H9 (cell line): ENCODE measurements around the gene SORCS2. TPM values are rescaled to one million over a fixed set of nuclear protein-coding genes. Genes with fewer than 3 reads are reported as not detected.

ENCODE experiments used
- DNase-seq: peaks from one replicate; pipeline ENCODE4 v3.0.0-alpha.2; 2017
- H2AFZ ChIP-seq: one replicate; pipeline ENCODE4 v1.6.1; 2013; ENCODE audit warnings: mild to moderate bottlenecking, low read length, control low read depth, moderate library complexity
- H2AK5ac ChIP-seq: 2 replicates; pipeline ENCODE4 v1.6.1; 2013; ENCODE audit warnings: low read length, control low read depth, mixed read lengths; ENCODE audit not compliant: insufficient read length
- H2BK120ac ChIP-seq: one replicate; pipeline ENCODE4 v1.6.1; 2013; ENCODE audit warnings: low read depth, mild to moderate bottlenecking, low read length, control low read depth, inconsistent platforms; ENCODE audit not compliant: poor library complexity, severe bottlenecking
- H2BK12ac ChIP-seq: 2 replicates; pipeline ENCODE4 v1.6.1; 2013; ENCODE audit warnings: low read length, control low read depth, mixed read lengths, low read depth; ENCODE audit not compliant: insufficient read length
- H2BK15ac ChIP-seq: 2 replicates; pipeline ENCODE4 v1.6.1; 2013; ENCODE audit warnings: low read depth, low read length, control low read depth
- H2BK20ac ChIP-seq: one replicate; pipeline ENCODE4 v1.6.1; 2013; ENCODE audit warnings: low read depth, mild to moderate bottlenecking, low read length, control low read depth, inconsistent platforms; ENCODE audit not compliant: poor library complexity, severe bottlenecking
- H2BK5ac ChIP-seq: 2 replicates; pipeline ENCODE4 v1.6.1; 2013; ENCODE audit warnings: low read length, control low read depth, mixed read lengths; ENCODE audit not compliant: insufficient read length
- H3K14ac ChIP-seq: 2 replicates; pipeline ENCODE4 v1.6.1; 2013; ENCODE audit warnings: low read length, control low read depth; ENCODE audit not compliant: insufficient read depth
- H3K18ac ChIP-seq: 2 replicates; pipeline ENCODE4 v1.6.1; 2013; ENCODE audit warnings: low read depth, mild to moderate bottlenecking, mixed read lengths, low read length, control low read depth; ENCODE audit not compliant: insufficient read length
- H3K23ac ChIP-seq: 2 replicates; pipeline ENCODE4 v1.6.1; 2013; ENCODE audit warnings: low read length, control low read depth, mixed read lengths, low read depth; ENCODE audit not compliant: insufficient read length
- H3K23me2 ChIP-seq: 2 replicates; pipeline ENCODE4 v1.6.1; 2013; ENCODE audit warnings: low read depth, mild to moderate bottlenecking, mixed read lengths, low read length, control low read depth; ENCODE audit not compliant: insufficient read length, poor library complexity, severe bottlenecking
- H3K27ac ChIP-seq: 2 replicates; pipeline ENCODE4 v1.5.1; 2013; ENCODE audit warnings: low read length, control low read depth, mixed read lengths, low read depth; ENCODE audit not compliant: insufficient read length
- H3K27me3 ChIP-seq: 2 replicates; pipeline ENCODE4 v1.6.1; 2013; ENCODE audit warnings: low read length, control low read depth, inconsistent platforms; ENCODE audit not compliant: insufficient read depth
- H3K4ac ChIP-seq: 2 replicates; pipeline ENCODE4 v1.6.1; 2013; ENCODE audit warnings: low read depth, mild to moderate bottlenecking, control low read depth, inconsistent platforms, low read length, moderate library complexity
- H3K4me1 ChIP-seq: 2 replicates; pipeline ENCODE4 v1.6.1; 2013; ENCODE audit warnings: low read length, control low read depth, inconsistent platforms; ENCODE audit not compliant: insufficient read depth
- H3K4me2 ChIP-seq: 2 replicates; pipeline ENCODE4 v1.6.1; 2013; ENCODE audit warnings: low read length, control low read depth, mixed read lengths; ENCODE audit not compliant: insufficient read length, insufficient read depth
- H3K56ac ChIP-seq: 2 replicates; pipeline ENCODE4 v1.6.1; 2013; ENCODE audit warnings: low read depth, mild to moderate bottlenecking, mixed read lengths, low read length, control low read depth; ENCODE audit not compliant: insufficient read length
- H3K79me1 ChIP-seq: 2 replicates; pipeline ENCODE4 v1.6.1; 2013; ENCODE audit warnings: low read depth, mild to moderate bottlenecking, moderate library complexity, low read length, control low read depth, inconsistent platforms; ENCODE audit not compliant: insufficient read depth, poor library complexity, severe bottlenecking
- H3K79me2 ChIP-seq: 2 replicates; pipeline ENCODE4 v1.6.1; 2013; ENCODE audit warnings: low read length, control low read depth, inconsistent platforms; ENCODE audit not compliant: insufficient read depth
- H3K9ac ChIP-seq: 2 replicates; pipeline ENCODE4 v1.6.1; 2013; ENCODE audit warnings: low read length, control low read depth, mixed read lengths; ENCODE audit not compliant: insufficient read length; ENCODE audit errors: extremely low read depth
- H3K9me3 ChIP-seq: one replicate; pipeline ENCODE4 v1.6.1; 2013; ENCODE audit warnings: low read depth, low read length, inconsistent platforms; ENCODE audit not compliant: control insufficient read depth
- H3T11ph ChIP-seq: one replicate; pipeline ENCODE4 v1.6.1; 2013; ENCODE audit warnings: mild to moderate bottlenecking, low read length, control low read depth, inconsistent platforms
- H4K20me1 ChIP-seq: one replicate; pipeline ENCODE4 v1.6.1; 2013; ENCODE audit not compliant: control insufficient read depth, insufficient read length, insufficient read depth
- H4K5ac ChIP-seq: 2 replicates; pipeline ENCODE4 v1.6.1; 2013; ENCODE audit warnings: low read depth, mild to moderate bottlenecking, mixed read lengths, low read length, control low read depth; ENCODE audit not compliant: insufficient read length
- H4K8ac ChIP-seq: replicated peaks from 2 replicates; pipeline ENCODE4 v1.6.1; 2013; ENCODE audit warnings: low read length, control low read depth, mixed read lengths, low read depth; ENCODE audit not compliant: insufficient read length
- H4K91ac ChIP-seq: 2 replicates; pipeline ENCODE4 v1.6.1; 2013; ENCODE audit warnings: low read depth, mild to moderate bottlenecking, moderate library complexity, mixed read lengths, low read length, control low read depth; ENCODE audit not compliant: insufficient read length
- H3K27ac Mint-ChIP-seq, 3 experiments: 2 replicates in 2 of 3; 3 replicates in 1 of 3; pipeline ENCODE4 v1.8.0; 2020 to 2021; ENCODE audit warnings: mixed read lengths in 3 of 3, mild to moderate bottlenecking in 1 of 3, moderate library complexity in 1 of 3
- H3K27me3 Mint-ChIP-seq: 2 replicates; pipeline ENCODE4 v1.8.0; 2021; ENCODE audit warnings: low read depth, mild to moderate bottlenecking, moderate library complexity, mixed read lengths
- H3K36me3 Mint-ChIP-seq, 3 experiments: 2 replicates in 2 of 3; 3 replicates in 1 of 3; pipeline ENCODE4 v1.8.0; 2020 to 2021; ENCODE audit warnings: low read depth in 3 of 3, mixed read lengths in 3 of 3; ENCODE audit not compliant: insufficient read depth in 1 of 3
- H3K4me1 Mint-ChIP-seq, 2 experiments: 2 replicates each; pipeline ENCODE4 v1.8.0; 2020; ENCODE audit warnings: mixed read lengths in 2 of 2
- H3K4me3 Mint-ChIP-seq, 2 experiments: 2 replicates in 1 of 2; 3 replicates in 1 of 2; pipeline ENCODE4 v1.8.0; 2020 to 2021; ENCODE audit warnings: mild to moderate bottlenecking in 2 of 2, mixed read lengths in 2 of 2, moderate library complexity in 1 of 2
- H3K9me3 Mint-ChIP-seq, 2 experiments: 2 replicates in 1 of 2; 3 replicates in 1 of 2; pipeline ENCODE4 v1.8.0; 2020; ENCODE audit warnings: mild to moderate bottlenecking in 2 of 2, mixed read lengths in 2 of 2, moderate library complexity in 1 of 2
- CTCF ChIP-seq: fragments of 200-600 bp; sonication (generic); conservative IDR thresholded peaks from 3 replicates; pipeline ENCODE4 v1.8.0; 2021; ENCODE audit warnings: antibody characterized with exemption, mild to moderate bottlenecking
- WGBS: extraction: QIAGEN DNeasy Blood & Tissue Kit; methylation state at CpG from one replicate; pipeline ENCODE4 v1.1.7; 2013; ENCODE audit warnings: missing lambda C conversion rate, low lambda C conversion rate, mixed read lengths; ENCODE audit not compliant: insufficient read length; ENCODE audit errors: extremely low coverage; 5-methylcytosine and 5-hydroxymethylcytosine counted together
- total RNA-seq: library from RNA; stranded (reverse); gene quantifications from 2 replicates; pipeline ENCODE4 v1.2.1, GENCODE V29; 2021

SORCS2 gene
- total RNA-seq, 1 experiment from 2014 or later = 0.57 TPM

GRCh38 chr4:7275067-7275466 is 82.7 kb downstream of the SORCS2 start:
- no peak overlapping the region for H3K4ac ChIP-seq
- H3K4me2 ChIP-seq = no peak overlapping the region
- no peak overlapping the region for H4K5ac ChIP-seq
- no peaks in the 10 kb centered on the region for H3K23me2 ChIP-seq
- no peak overlapping the region for H2BK5ac ChIP-seq
- no peak overlapping the region for H2AFZ ChIP-seq
- H3K9ac ChIP-seq = no peak overlapping the region
- no peak overlapping the region for H3K27ac ChIP-seq
- no peak for DNase-seq
- peaks cover 0 to 5% of the 10 kb centered on the region in 2 experiments; a peak in 2 of 5 replicates for H3K9me3 Mint-ChIP-seq
- no peak for TF ChIP-seq CTCF
- no peaks in the 10 kb centered on the region for H3K9me3 ChIP-seq
- H3K4me3 Mint-ChIP-seq = no peak overlapping the region
- no peak overlapping the region for H2AK5ac ChIP-seq
- no peaks in the 10 kb centered on the region for H3K4me1 Mint-ChIP-seq
- H2BK20ac ChIP-seq = no peak overlapping the region
- no peak overlapping the region for H3T11ph ChIP-seq
- H3K79me1 ChIP-seq = no peaks in the 10 kb centered on the region
- H2BK120ac ChIP-seq = no peak overlapping the region
- H3K27me3 ChIP-seq = no peaks in the 10 kb centered on the region
- no peaks in the 10 kb centered on the region for H3K79me2 ChIP-seq
- H3K56ac ChIP-seq = no peak overlapping the region
- H3K14ac ChIP-seq = no peak overlapping the region
- H3K4me1 ChIP-seq = no peaks in the 10 kb centered on the region
- no peak overlapping the region for H3K23ac ChIP-seq
- H3K27ac Mint-ChIP-seq = no peak overlapping the region
- H4K8ac ChIP-seq = no peak overlapping the region
- no CpG with 5 or more reads among the region's 5 CpGs for WGBS
- no peak overlapping the region for H3K18ac ChIP-seq
- peaks cover 43% of the 10 kb centered on the region for H3K27me3 Mint-ChIP-seq
- no peaks in the 10 kb centered on the region for H3K36me3 Mint-ChIP-seq
- H2BK15ac ChIP-seq = no peak overlapping the region
- no peak overlapping the region for H4K91ac ChIP-seq
- H2BK12ac ChIP-seq = no peak overlapping the region
- H4K20me1 ChIP-seq = peaks cover 2% of the 10 kb centered on the region
